Stomach (tissue), 9 donors: ENCODE measurements around the gene HNMT. TPM values are rescaled to one million over a fixed set of nuclear protein-coding genes. Genes with fewer than 3 reads are reported as not detected.
A peak's percentile ranks its signal among the peaks of the same experiment; 100 is the strongest.

Experiments
- DNase-seq, 2 donors: peaks; one replicate each; pipeline versions ENCODE4 v3.0.0 to v3.0.0-alpha.2; 2013 to 2019
- H3K27ac ChIP-seq, 5 donors: fragments of 200-600 bp in 4 of 5; sonication (generic) in 4 of 5; one replicate each; pipeline ENCODE4 v1.5.1; 2013 to 2019; ENCODE audit warnings: mild to moderate bottlenecking in 1 of 5, moderate library complexity in 1 of 5
- H3K27me3 ChIP-seq, 3 donors: fragments of 200-600 bp; sonication (generic); one replicate each; pipeline ENCODE4 v1.5.1; 2017 to 2019; ENCODE audit warnings: mixed run types in 1 of 3
- H3K36me3 ChIP-seq, 4 donors: fragments of 200-600 bp; sonication (generic); 1 replicate in 3 of 4; 2 replicates in 1 of 4; pipeline ENCODE4 v1.5.1; 2016 to 2019
- H3K4me1 ChIP-seq, 4 donors: fragments of 200-600 bp; sonication (generic); one replicate each; pipeline ENCODE4 v1.5.1; 2016 to 2019
- H3K4me3 ChIP-seq, 4 donors: fragments of 200-600 bp; sonication (generic) in 3 of 4; one replicate each; pipeline ENCODE4 v1.5.1; 2016 to 2019; ENCODE audit warnings: mild to moderate bottlenecking in 1 of 4
- H3K9me3 ChIP-seq, 4 donors: fragments of 200-600 bp; sonication (generic); one replicate each; pipeline ENCODE4 v1.5.1; 2016 to 2019
- EP300 ChIP-seq: sonication (generic); formaldehyde crosslinking; IDR thresholded peaks from one replicate; pipeline ENCODE4 v1.6.1; 2017; ENCODE audit warnings: antibody characterized with exemption
- POLR2A ChIP-seq, 4 donors: fragments of 450-650 bp; IDR thresholded peaks; one replicate each; pipeline ENCODE4 v1.6.1; 2016; ENCODE audit warnings: antibody characterized with exemption in 4 of 4, control low read depth in 2 of 4, mild to moderate bottlenecking in 1 of 4, moderate library complexity in 1 of 4
- POLR2AphosphoS5 ChIP-seq, 3 donors: sonication (generic); formaldehyde crosslinking; IDR thresholded peaks; one replicate each; pipeline ENCODE4 v1.6.1; 2016; ENCODE audit warnings: antibody characterized with exemption in 3 of 3
- WGBS, 5 donors: extraction: QIAGEN DNeasy Blood & Tissue Kit in 3 of 5; methylation state at CpG; one replicate each; pipeline versions ENCODE4 v1.1.5 to v1.1.7; 2013 to 2018; 5-methylcytosine and 5-hydroxymethylcytosine counted together
- intact Hi-C: fragments of 100-400 bp; cut with DNase I; formaldehyde crosslinking; loops from one replicate; pipeline ENCODE4 v1.15.1; 2023; ENCODE audit warnings: low total_unique reads
- polyA plus RNA-seq, 3 donors: library from polyadenylated mRNA; stranded (reverse); fragments of 200-250 nt; gene quantifications; one replicate each; pipeline ENCODE4 v1.2.3, GENCODE V29; 2013
- total RNA-seq, 5 donors: library from RNA; depleted of rRNA; stranded (reverse); fragments of >200 nt; gene quantifications; one replicate each; pipeline versions ENCODE4 v1.1.0 to v1.2.3, GENCODE V29; 2014 to 2016
- TF ChIP-seq, protein P1 (sequence below), 7 experiments: fragments of 450-650 bp in 4 of 7; fragments of 200-600 bp in 3 of 7; sonication (generic) in 3 of 7; IDR thresholded peaks; one replicate each; pipeline ENCODE4 v1.5.1; 2016 to 2019; ENCODE audit warnings: antibody characterized with exemption in 7 of 7, control low read depth in 2 of 7, mild to moderate bottlenecking in 1 of 7
- donor health status: healthy with polysubstance abuse.
- donor health status: Bipolar disorder and iron deficiency.
- donor health status: healthy.

Gene HNMT
- total and polyA plus RNA-seq, 8 donors, result 11.2 to 145 (median 44.7) TPM

DNA sequence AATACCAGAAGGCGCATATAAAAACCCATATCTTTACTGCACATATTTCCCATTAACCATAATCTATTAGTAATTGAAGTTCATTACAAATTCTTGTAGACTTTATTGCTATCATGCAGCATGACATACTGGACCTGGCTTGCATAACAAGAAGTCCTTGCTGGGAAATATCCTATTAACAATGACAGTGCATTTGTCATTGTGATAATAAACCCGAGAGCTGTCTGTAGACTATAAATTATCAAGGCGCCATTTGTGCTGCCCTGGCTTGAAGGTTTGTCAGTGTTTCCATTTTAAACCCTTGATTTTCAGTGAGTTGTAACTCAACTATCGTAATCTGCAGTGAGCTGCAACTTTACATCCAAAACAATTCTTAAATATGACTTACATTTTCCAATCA lies 59.0 kb downstream of the HNMT start:
- H3K27ac ChIP-seq, result no peak overlapping the region
- no peaks in the 10 kb centered on the region for H3K4me1 ChIP-seq
- intact Hi-C loops, result no loop called here
- no peaks in the 10 kb centered on the region for H3K27me3 ChIP-seq
- H3K9me3 ChIP-seq, result no peaks in the 10 kb centered on the region
- no peaks in the 10 kb centered on the region for H3K36me3 ChIP-seq
- peak in 1 of 2 donors; percentile 9 for DNase-seq
- WGBS, 5 donors, result 76 to 90% (median 89%) methylated on average over 4 of the region's 4 CpGs
- TF ChIP-seq EP300 (no peak), POLR2AphosphoS5 (IDR thresholded peaks at IDR 0.05) (no peak), POLR2A (IDR thresholded peaks at IDR 0.05) (no peak)
- TF ChIP-seq, protein P1, sequence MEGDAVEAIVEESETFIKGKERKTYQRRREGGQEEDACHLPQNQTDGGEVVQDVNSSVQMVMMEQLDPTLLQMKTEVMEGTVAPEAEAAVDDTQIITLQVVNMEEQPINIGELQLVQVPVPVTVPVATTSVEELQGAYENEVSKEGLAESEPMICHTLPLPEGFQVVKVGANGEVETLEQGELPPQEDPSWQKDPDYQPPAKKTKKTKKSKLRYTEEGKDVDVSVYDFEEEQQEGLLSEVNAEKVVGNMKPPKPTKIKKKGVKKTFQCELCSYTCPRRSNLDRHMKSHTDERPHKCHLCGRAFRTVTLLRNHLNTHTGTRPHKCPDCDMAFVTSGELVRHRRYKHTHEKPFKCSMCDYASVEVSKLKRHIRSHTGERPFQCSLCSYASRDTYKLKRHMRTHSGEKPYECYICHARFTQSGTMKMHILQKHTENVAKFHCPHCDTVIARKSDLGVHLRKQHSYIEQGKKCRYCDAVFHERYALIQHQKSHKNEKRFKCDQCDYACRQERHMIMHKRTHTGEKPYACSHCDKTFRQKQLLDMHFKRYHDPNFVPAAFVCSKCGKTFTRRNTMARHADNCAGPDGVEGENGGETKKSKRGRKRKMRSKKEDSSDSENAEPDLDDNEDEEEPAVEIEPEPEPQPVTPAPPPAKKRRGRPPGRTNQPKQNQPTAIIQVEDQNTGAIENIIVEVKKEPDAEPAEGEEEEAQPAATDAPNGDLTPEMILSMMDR (IDR thresholded peaks at IDR 0.05), result no peak
- H3K4me3 ChIP-seq, result no peak overlapping the region

DNA sequence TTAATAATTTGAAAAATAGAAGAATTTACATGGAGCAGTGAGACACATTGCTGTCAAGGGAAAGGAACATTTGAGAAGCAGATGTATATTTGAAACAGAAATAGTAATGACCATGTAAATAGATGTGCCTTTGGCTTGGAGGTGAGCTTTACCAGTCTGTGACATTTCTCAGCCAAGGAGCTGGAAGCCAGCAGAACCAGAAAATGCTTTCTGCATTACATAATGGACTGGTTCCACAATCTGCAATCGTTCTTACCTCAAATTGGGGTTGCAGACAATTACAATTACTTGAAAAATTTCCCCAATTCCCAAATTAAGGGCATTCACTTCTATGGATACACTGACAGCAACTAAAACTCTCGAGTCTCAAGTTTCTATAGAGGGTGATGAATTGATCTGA lies 59.7 kb downstream of the HNMT start:
- Histone ChIP-seq H3K27ac (no peak overlapping the region), H3K4me1 (no peaks in the 10 kb centered on the region), H3K4me3 (no peak overlapping the region), H3K9me3 (no peaks in the 10 kb centered on the region), H3K27me3 (no peaks in the 10 kb centered on the region), H3K36me3 (no peaks in the 10 kb centered on the region)
- TF ChIP-seq POLR2A (IDR thresholded peaks at IDR 0.05), result no peak
- 55 to 66% (median 64%) methylated on average over 2 of the region's 2 CpGs for WGBS, 5 donors
- DNase-seq, result no peak
- intact Hi-C loops, result no loop called here

DNA sequence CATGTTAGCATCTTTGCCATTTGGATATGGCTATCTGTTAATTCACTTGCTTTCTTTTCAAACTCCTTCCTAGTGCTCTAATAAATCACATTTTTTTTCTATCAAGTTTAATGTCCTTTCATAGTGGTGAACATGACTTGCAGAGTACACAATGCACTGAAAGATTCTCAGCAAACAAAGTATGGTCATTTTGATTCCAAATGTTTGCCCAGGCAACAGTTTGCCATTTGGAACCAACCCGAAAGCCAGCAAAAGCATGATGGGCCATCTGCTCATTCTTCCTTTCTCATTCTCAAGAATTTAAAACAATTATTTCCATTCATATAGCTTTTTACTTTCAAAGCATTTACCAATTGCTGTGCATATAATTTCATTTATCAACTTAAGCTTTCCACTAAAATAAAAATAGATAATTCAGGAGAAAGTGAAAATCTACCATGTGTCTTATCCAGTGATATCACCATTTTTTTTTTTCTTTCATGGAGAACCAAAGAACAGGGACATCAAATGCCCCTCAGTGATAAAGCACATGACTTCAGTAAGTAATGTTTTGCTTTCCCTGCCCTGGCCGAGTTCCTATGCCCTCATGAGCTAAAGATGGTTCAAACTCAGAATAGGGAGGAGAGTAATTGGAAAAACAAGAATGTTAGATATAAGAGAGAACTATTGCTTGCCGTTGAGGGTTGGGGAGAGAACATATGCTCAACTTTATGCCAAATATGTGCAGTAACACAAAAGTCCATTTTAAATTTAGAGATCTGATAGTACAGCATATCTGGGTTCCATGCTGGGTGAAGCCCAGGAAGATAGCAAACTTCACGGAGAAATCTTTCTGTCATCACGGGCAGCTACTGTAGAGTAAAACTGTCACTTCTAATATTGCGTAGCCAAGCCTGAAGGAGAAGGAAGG lies 62.1 kb downstream of the HNMT start:
- TF ChIP-seq, protein P1 (IDR thresholded peaks at IDR 0.05), result no peak
- no peak for TF ChIP-seq POLR2AphosphoS5 (IDR thresholded peaks at IDR 0.05)
- TF ChIP-seq EP300, result no peak
- no peak for TF ChIP-seq POLR2A (IDR thresholded peaks at IDR 0.05)
- 91 to 97% (median 91%) methylated on average over 6 of the region's 6 CpGs for WGBS, 5 donors
- no peak overlapping the region for H3K27ac ChIP-seq
- H3K9me3 ChIP-seq, result no peaks in the 10 kb centered on the region
- no peak for DNase-seq
- H3K36me3 ChIP-seq, result no peaks in the 10 kb centered on the region
- H3K4me3 ChIP-seq, result no peak overlapping the region
- intact Hi-C loops, result no loop called here
- H3K4me1 ChIP-seq, result no peaks in the 10 kb centered on the region
- H3K27me3 ChIP-seq, result no peaks in the 10 kb centered on the region

DNA sequence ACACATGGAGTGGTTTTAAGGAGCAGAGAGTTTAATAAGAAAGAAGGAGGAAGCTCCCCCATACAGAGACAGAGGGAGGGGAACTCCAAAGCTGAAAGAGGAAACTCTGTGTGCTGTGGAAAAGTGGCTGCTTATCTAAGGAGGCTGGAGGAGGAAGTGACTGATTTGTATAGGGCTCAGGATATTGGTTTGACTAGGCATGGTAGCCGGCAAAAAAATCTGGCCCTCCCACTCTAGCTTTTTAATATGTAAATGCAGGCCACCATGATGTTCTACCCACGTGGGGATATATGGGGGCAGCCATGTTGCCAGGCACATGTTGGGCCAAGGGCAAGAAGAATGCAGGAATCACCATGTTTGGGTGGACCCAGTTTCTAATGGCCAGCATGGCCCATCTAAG lies 64.3 kb downstream of the HNMT start:
- 42 to 74% (median 53%) methylated on average over 2 of the region's 2 CpGs for WGBS, 5 donors
- no peak for TF ChIP-seq EP300
- no peaks in the 10 kb centered on the region for H3K4me1 ChIP-seq
- H3K4me3 ChIP-seq, result no peak overlapping the region
- intact Hi-C loops, result no loop called here
- H3K27me3 ChIP-seq, result no peaks in the 10 kb centered on the region
- H3K9me3 ChIP-seq, result no peaks in the 10 kb centered on the region
- DNase-seq, result peak in 1 of 2 donors; percentile 21
- H3K36me3 ChIP-seq, result no peaks in the 10 kb centered on the region
- H3K27ac ChIP-seq, result no peak overlapping the region

DNA sequence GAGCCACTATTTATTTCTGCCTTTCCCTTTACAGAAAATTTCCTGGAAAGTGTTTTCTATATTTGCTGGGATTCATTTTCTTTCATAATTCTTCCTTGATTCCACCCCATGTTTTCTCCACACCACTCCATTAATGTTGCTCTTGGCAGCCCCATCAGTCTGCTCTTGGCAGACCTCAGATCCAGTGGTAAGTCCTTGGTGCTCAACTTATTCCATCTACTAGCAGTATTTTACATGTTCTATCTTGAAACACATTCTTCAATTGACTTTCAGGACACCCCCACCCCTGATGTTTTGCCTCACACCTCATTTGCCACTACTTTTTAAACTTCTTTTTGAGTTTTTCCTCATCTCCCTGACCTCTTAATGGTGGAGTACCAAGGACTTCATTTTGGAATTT lies 65.0 kb downstream of the HNMT start:
- Histone ChIP-seq H3K9me3 (no peaks in the 10 kb centered on the region), H3K4me1 (no peaks in the 10 kb centered on the region), H3K4me3 (no peak overlapping the region), H3K27me3 (no peaks in the 10 kb centered on the region), H3K36me3 (no peaks in the 10 kb centered on the region), H3K27ac (no peak overlapping the region)
- intact Hi-C loops, result no loop called here
- TF ChIP-seq EP300, result no peak
- DNase-seq, result peak in 1 of 2 donors; percentile 12

DNA sequence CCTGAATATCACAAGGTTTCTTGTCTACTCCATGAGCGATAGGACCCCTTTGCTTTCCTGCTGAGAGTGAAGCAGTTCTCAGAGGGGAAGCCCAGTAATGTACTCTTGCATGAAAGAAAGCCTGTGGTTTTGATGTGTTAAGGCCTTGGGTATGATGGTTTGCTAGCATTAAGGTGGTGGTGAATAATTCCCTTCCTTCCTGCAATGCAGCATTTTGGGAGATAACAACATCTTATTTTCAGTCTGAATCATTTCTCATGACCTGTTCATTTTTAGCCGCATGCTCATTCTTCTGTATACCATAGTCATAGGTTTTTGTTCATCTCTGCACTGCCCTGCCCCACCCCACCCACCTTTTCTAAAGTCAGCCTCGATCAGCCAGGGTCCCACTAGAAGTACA lies 66.2 kb downstream of the HNMT start:
- no peak overlapping the region for H3K4me3 ChIP-seq
- H3K27ac ChIP-seq, result no peak overlapping the region
- WGBS, 5 donors, result 80 to 86% (median 84%) methylated on average over 3 of the region's 3 CpGs
- H3K9me3 ChIP-seq, result no peaks in the 10 kb centered on the region
- intact Hi-C loops, result no loop called here
- no peaks in the 10 kb centered on the region for H3K36me3 ChIP-seq
- no peaks in the 10 kb centered on the region for H3K4me1 ChIP-seq
- TF ChIP-seq, protein P1 (IDR thresholded peaks at IDR 0.05), result no peak
- TF ChIP-seq POLR2A (IDR thresholded peaks at IDR 0.05), result no peak
- no peak for TF ChIP-seq EP300
- TF ChIP-seq POLR2AphosphoS5 (IDR thresholded peaks at IDR 0.05), result no peak
- no peaks in the 10 kb centered on the region for H3K27me3 ChIP-seq
- no peak for DNase-seq
